ENCODE data around the gene UIMC1. TPM values are rescaled to one million over a fixed set of nuclear protein-coding genes. Genes with fewer than 3 reads are reported as not detected.
"Not testable (repeated sequence)": the region's sequence is repeated elsewhere in the genome, so short reads cannot be mapped to it uniquely, and the experiment has no call there.

UIMC1 gene
- total and polyA plus RNA-seq, 11 donors: 14.8 to 40.2 (median 31.9) TPM

DNA sequence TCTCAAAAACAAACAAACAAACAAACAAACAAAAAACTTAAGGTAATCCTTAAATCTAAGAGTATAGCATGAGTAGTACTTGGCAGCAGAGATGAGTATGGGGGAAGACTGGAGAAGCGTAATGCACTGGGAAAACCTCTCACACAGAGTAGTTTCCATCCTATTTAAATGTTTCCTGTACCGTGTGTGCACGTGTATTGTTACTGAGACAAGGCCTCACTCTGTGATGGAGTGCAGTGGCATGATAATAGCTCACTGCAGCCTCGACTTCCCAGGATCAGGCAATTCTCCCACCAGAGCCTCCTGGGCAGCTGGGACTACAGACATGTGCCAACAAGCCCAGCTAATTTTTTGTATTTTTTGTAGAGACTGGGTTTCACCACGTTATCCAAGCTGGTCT, 2.9 kb downstream of the UIMC1 start:
- peaks cover 0 to 5% (median 0%) of the 10 kb centered on the region in 9 donors for H3K36me3 ChIP-seq
- H3K27me3 ChIP-seq: no peaks in the 10 kb centered on the region
- peaks cover 0 to 6% (median 0%) of the 10 kb centered on the region in 12 donors for H3K9me3 ChIP-seq
- H3K4me1 ChIP-seq: peaks cover 0 to 39% (median 20%) of the 10 kb centered on the region in 12 donors
- H3K27ac ChIP-seq: no peak overlapping the region
- ATAC-seq (no peak), DNase-seq (no peak)
- 63 to 72% (median 66%) methylated on average over 5 of the region's 5 CpGs for WGBS, 4 donors
- intact Hi-C loops (cut with DNase I): loop anchor here in 1 of 10 donors (10.0 kb wide), 1 partner anchor 469 kb away; the partner anchor contains the start of gene RNF44
- TF ChIP-seq, protein P1, sequence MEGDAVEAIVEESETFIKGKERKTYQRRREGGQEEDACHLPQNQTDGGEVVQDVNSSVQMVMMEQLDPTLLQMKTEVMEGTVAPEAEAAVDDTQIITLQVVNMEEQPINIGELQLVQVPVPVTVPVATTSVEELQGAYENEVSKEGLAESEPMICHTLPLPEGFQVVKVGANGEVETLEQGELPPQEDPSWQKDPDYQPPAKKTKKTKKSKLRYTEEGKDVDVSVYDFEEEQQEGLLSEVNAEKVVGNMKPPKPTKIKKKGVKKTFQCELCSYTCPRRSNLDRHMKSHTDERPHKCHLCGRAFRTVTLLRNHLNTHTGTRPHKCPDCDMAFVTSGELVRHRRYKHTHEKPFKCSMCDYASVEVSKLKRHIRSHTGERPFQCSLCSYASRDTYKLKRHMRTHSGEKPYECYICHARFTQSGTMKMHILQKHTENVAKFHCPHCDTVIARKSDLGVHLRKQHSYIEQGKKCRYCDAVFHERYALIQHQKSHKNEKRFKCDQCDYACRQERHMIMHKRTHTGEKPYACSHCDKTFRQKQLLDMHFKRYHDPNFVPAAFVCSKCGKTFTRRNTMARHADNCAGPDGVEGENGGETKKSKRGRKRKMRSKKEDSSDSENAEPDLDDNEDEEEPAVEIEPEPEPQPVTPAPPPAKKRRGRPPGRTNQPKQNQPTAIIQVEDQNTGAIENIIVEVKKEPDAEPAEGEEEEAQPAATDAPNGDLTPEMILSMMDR (IDR thresholded peaks at IDR 0.05): no peak
- TF ChIP-seq POLR2A (IDR thresholded peaks at IDR 0.05): no peak
- H3K4me3 ChIP-seq: no peak overlapping the region

DNA sequence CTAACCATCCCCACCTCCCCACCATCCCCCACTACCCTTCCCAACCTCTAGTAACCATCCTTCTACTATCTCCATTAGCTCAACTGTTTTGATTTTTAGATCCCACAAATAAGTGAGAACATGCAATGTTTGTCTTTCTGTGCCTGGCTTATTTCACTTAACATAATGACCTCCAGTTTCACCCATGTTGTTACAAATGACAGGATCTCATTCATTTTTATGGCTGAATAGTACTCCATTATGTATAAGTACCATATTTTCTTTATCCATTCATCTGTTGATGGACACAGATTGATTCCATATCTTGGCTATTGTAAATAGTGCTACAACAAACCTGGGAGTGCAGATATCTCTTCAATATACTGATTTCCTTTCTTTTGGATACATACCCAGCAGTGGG, 7.1 kb downstream of the UIMC1 start:
- H3K4me3 ChIP-seq; H3K36me3 ChIP-seq; H3K27me3 ChIP-seq; intact Hi-C loops (cut with DNase I); H3K27ac ChIP-seq; ATAC-seq; DNase-seq: not testable (repeated sequence)
- Histone ChIP-seq H3K4me1 (peaks cover 0 to 49% (median 17%) of the 10 kb centered on the region in 12 donors), H3K9me3 (peaks cover 0 to 13% (median under 1%) of the 10 kb centered on the region in 12 donors)

DNA sequence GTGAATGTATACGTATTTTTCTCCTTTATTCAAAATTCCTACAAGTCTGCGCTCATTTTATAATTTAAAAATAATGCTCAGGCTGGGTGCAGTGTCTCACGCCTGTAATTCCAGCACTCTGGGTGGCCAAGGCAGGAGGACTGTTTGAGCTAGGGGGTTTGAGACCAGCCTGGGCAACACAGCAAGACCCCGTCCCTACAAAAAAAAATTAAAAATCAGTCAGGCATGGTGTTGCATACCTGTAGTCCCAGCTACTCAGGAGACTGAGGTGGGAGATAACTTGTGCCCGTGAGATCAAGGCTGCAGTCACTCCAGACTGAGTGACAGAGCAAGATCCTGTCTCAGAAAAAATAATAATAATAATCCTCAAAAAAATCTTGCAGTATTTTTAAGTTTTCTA, 7.8 kb downstream of the UIMC1 start:
- WGBS, 4 donors: 96 to 98% (median 97%) methylated on average over 5 of the region's 5 CpGs

DNA sequence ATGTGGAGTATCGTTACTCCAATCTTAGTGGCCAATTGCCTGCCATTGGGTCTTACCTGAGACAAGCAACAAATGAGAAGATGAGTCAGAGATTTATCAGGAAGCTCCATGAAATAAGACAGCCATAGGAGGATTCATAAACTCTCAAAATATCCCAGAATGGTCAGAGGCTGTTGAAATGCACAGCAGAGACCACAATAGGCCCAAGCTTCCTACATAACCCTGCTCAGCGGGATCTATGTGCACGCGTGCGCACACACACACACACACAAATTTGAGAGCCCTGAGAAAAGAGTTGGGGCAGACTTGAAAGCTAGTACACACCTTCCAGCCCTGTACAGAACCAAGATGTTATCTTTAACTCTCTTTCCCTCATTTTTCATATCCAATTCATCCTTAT, 9.8 kb downstream of the UIMC1 start:
- ATAC-seq (no peak), DNase-seq (no peak)
- Histone ChIP-seq H3K36me3 (peaks cover 0 to 5% (median 0%) of the 10 kb centered on the region in 9 donors), H3K4me3 (no peak overlapping the region), H3K4me1 (peaks cover 0 to 47% (median 10%) of the 10 kb centered on the region in 12 donors), H3K27ac (peak overlapping the region in 2 of 12 donors; percentile 47 to 81), H3K27me3 (no peaks in the 10 kb centered on the region), H3K9me3 (peaks cover 0 to 18% (median 3%) of the 10 kb centered on the region in 12 donors)
- 93 to 97% (median 94%) methylated on average over 5 of the region's 5 CpGs for WGBS, 4 donors
- TF ChIP-seq POLR2A (IDR thresholded peaks at IDR 0.05): no peak
- TF ChIP-seq, protein P1 (IDR thresholded peaks at IDR 0.05): no peak
- intact Hi-C loops (cut with DNase I): no loop called here

More for the DNA sequence above, 7.8 kb downstream of the UIMC1 start:
- Histone ChIP-seq H3K9me3 (peaks cover 0 to 16% (median 3%) of the 10 kb centered on the region in 12 donors), H3K27me3 (no peaks in the 10 kb centered on the region), H3K36me3 (peaks cover 0 to 5% (median 0%) of the 10 kb centered on the region in 9 donors), H3K4me1 (peaks cover 0 to 43% (median 12%) of the 10 kb centered on the region in 12 donors), H3K4me3 (no peak overlapping the region), H3K27ac (no peak overlapping the region)
- DNase-seq (no peak), ATAC-seq (no peak)
- TF ChIP-seq, protein P1 (IDR thresholded peaks at IDR 0.05): no peak
- TF ChIP-seq POLR2A (IDR thresholded peaks at IDR 0.05): no peak
- intact Hi-C loops (cut with DNase I): no loop called here
